ENCODE measurements around the gene FIGNL1.
A peak's percentile ranks its signal among the peaks of the same experiment; 100 is the strongest.
"Not testable (repeated sequence)": the region's sequence is repeated elsewhere in the genome, so short reads cannot be mapped to it uniquely, and the experiment has no call there.

FIGNL1 gene

DNA sequence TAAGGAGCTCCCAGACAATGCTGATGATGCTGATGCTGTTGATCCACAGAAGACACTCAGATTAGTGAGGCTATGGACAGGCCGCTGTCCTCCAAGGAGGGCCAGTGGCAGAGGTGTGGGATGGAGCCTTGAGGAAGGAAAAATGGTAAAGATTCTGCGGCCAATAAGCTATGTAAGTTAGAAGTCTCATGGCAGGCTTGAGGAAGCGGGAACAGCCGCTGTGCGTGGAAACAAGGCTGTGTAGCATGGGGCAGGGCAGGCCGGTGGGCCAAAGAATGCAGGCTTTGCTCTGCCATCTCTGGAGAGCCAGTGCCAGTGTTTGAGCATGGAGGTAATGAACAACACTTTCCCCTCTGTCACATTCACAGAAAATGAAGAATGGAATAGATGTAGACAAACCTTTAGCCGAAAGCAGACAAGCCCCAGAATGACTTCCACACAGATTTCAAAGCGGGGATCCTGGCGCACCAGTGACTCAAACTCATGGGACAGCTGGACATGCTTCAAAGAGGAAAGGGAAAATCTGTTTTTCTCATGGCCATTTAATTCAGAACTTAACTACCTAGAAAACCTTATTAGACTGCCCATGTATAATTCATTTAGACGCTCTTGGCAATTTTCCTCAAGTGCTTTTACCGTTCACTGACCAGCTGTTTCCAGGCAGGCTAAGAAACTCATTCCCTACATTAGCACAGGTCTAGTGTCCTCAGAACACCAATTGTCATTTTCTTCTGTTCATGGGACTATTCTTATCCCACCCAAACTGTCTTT is 16.9 kb upstream of the FIGNL1 start:
- H3K4me1 Mint-ChIP-seq: peaks cover 12% of the 10 kb centered on the region
- H3K27me3 Mint-ChIP-seq: no peaks in the 10 kb centered on the region
- ATAC-seq (replicated peaks; ENCODE audit: extremely low read depth, poor library complexity, severe bottlenecking) (no peak), DNase-seq (ENCODE audit: low spot score in 2 of 2) (no peak)
- no peaks in the 10 kb centered on the region for H3K36me3 Mint-ChIP-seq (ENCODE audit: insufficient read depth)
- H3K9me3 Mint-ChIP-seq: no peaks in the 10 kb centered on the region
- peak overlapping the region; percentile 45 for H3K4me3 Mint-ChIP-seq
- no peak overlapping the region for H3K27ac Mint-ChIP-seq (ENCODE audit: low read depth)

DNA sequence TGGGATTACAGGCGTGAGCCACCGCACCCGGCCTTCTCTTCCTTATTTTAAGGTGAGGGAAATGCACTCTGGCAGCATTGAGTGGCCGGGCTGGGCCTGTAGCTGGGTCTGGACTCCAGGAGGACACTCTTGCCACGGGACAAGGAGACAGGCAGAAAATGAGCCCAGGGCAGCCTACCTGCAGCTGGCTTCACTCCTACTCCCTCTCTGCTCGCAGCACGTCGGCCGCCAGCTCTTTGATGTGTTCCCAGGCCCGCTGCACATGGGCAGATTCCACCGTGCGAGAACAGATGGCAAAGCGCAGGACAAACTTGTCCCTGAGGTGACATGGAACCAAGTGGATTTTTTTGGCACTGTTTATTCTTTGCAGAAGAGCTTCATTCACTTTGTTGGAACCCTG is 12.9 kb upstream of the FIGNL1 start:
- H3K4me3 Mint-ChIP-seq: no peak overlapping the region
- no peak for ATAC-seq (replicated peaks; ENCODE audit: extremely low read depth, poor library complexity, severe bottlenecking)
- H3K9me3 Mint-ChIP-seq: no peaks in the 10 kb centered on the region
- H3K27me3 Mint-ChIP-seq: no peaks in the 10 kb centered on the region
- DNase-seq (ENCODE audit: low spot score in 2 of 2): no peak
- no peak overlapping the region for H3K27ac Mint-ChIP-seq (ENCODE audit: low read depth)
- peaks cover 8% of the 10 kb centered on the region for H3K4me1 Mint-ChIP-seq
- H3K36me3 Mint-ChIP-seq (ENCODE audit: insufficient read depth): no peaks in the 10 kb centered on the region

DNA sequence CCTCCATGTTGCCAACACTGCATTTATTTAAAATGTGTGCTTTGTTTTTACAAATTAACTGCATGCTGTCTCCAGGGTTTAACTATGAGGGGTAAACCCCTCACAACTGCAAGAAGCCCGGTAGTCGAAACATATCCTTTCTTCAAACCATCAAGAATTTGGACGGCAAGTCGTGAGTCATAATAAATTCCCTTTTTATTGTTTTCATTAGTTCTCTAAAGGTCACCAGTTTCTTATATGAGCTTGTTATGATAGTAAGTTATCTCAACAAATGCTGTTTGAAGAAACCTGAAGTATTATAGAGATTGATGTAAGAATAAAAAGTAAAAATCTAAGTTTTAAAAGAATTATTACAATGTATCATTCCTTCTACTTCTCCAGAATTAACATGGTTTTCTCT is 12.2 kb upstream of the FIGNL1 start:
- Mint-ChIP-seq H3K4me1 (peaks cover 2% of the 10 kb centered on the region), H3K4me3 (no peak overlapping the region), H3K27me3 (no peaks in the 10 kb centered on the region), H3K36me3 (ENCODE audit: insufficient read depth) (no peaks in the 10 kb centered on the region), H3K27ac (ENCODE audit: low read depth) (no peak overlapping the region), H3K9me3 (no peaks in the 10 kb centered on the region)
- no peak for DNase-seq (ENCODE audit: low spot score in 2 of 2)
- no peak for ATAC-seq (replicated peaks; ENCODE audit: extremely low read depth, poor library complexity, severe bottlenecking)

DNA sequence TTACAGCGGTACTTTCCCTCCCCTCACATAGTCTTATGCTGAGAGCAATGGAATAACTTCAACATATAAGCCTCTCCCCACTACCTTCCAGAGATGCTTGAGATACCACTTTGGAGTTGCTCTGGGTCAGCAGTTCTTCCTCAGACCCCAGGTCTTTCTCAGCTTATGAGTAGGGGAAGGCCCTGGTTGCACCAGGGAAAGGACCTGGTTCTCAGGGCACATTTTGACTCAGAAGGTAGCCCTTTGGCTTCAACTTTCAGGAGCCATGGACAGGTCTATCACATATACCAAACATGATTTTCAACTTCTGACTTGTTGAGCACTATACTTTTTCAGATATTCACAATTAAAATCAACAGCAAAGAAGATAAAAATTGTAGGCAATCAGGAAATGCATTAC is 11.5 kb upstream of the FIGNL1 start:
- no peaks in the 10 kb centered on the region for H3K27me3 Mint-ChIP-seq
- H3K4me3 Mint-ChIP-seq: no peak overlapping the region
- H3K4me1 Mint-ChIP-seq: no peaks in the 10 kb centered on the region
- no peaks in the 10 kb centered on the region for H3K9me3 Mint-ChIP-seq
- no peaks in the 10 kb centered on the region for H3K36me3 Mint-ChIP-seq (ENCODE audit: insufficient read depth)
- DNase-seq (ENCODE audit: low spot score in 2 of 2) (no peak), ATAC-seq (replicated peaks; ENCODE audit: extremely low read depth, poor library complexity, severe bottlenecking) (no peak)
- H3K27ac Mint-ChIP-seq (ENCODE audit: low read depth): no peak overlapping the region

DNA sequence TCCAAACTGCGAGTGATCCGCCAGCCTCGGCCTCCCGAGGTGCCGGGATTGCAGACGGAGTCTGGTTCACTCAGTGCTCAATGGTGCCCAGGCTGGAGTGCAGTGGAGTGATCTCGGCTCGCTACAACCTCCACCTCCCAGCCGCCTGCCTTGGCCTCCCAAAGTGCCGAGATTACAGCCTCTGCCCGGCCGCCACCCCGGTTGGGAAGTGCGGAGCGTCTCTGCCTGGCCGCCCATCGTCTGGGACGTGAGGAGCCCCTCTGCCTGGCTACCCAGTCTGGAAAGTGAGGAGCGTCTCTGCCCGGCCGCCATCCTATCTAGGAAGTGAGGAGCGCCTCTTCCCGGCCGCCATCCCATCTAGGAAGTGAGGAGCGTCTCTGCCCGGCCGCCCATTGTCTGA is 9.0 kb upstream of the FIGNL1 start:
- H3K4me1 Mint-ChIP-seq; H3K4me3 Mint-ChIP-seq; H3K27ac Mint-ChIP-seq (ENCODE audit: low read depth); H3K36me3 Mint-ChIP-seq (ENCODE audit: insufficient read depth); H3K9me3 Mint-ChIP-seq; DNase-seq (ENCODE audit: low spot score in 2 of 2); ATAC-seq (replicated peaks; ENCODE audit: extremely low read depth, poor library complexity, severe bottlenecking); H3K27me3 Mint-ChIP-seq: not testable (repeated sequence)

DNA sequence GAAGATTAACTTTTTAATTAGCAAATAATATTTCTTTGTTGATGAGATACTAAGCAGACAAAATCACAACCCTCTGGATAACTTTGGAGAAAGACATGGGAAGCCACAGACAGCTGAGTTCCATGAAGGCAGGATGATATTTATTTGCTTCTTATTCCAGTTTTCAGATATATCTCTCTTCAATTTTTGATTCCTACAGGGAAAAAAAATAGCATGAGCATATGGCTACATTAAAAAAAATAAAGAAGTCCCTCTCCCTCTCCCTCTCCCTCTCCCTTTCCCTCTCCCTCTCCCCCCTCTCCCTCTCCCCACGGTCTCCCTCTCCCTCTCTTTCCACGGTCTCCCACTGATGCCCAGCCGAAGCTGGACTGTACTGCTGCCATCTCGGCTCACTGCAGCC is 8.5 kb upstream of the FIGNL1 start:
- H3K4me1 Mint-ChIP-seq; H3K27me3 Mint-ChIP-seq; DNase-seq (ENCODE audit: low spot score in 2 of 2); H3K9me3 Mint-ChIP-seq; H3K27ac Mint-ChIP-seq (ENCODE audit: low read depth); H3K36me3 Mint-ChIP-seq (ENCODE audit: insufficient read depth); ATAC-seq (replicated peaks; ENCODE audit: extremely low read depth, poor library complexity, severe bottlenecking); H3K4me3 Mint-ChIP-seq: not testable (repeated sequence)

DNA sequence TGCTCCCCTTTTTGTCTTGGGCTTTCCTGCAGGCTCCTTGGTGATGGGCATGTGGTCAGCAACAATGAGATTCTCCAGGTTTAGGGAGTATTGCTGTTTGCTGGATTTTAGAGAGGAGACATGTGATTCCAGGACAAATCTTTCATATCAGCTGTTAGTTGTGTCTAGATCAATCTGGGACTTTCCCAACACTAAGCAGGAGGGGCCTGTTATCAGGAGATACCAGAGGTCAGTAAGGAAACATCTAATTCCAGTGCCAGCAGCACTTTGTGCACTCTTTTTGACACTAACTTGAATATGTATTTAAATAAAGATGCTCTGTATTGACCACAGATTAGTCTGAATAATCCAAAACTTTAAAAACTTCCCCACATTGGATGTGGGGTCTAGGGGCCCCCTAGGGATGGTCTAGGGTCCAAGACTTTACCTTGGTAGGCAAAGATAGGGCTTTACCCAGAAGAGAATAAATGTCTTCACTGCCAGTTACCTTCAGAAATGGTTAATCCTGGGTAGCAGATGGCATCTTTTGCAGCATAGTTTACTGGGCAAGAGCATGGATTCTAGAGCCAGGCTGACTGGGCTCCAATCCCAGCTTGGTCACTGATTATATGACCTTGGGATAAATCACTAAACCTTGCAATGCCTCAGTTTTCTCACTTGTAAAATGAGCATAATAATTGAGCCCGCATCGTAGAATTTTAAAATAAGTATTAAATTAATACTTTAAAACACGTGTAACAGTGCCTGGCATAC is 6.4 kb upstream of the FIGNL1 start:
- Mint-ChIP-seq H3K4me1 (no peaks in the 10 kb centered on the region), H3K9me3 (no peaks in the 10 kb centered on the region), H3K27me3 (no peaks in the 10 kb centered on the region), H3K27ac (ENCODE audit: low read depth) (no peak overlapping the region), H3K36me3 (ENCODE audit: insufficient read depth) (peaks cover 2% of the 10 kb centered on the region), H3K4me3 (no peak overlapping the region)
- DNase-seq (ENCODE audit: low spot score in 2 of 2) (no peak), ATAC-seq (replicated peaks; ENCODE audit: extremely low read depth, poor library complexity, severe bottlenecking) (no peak)

DNA sequence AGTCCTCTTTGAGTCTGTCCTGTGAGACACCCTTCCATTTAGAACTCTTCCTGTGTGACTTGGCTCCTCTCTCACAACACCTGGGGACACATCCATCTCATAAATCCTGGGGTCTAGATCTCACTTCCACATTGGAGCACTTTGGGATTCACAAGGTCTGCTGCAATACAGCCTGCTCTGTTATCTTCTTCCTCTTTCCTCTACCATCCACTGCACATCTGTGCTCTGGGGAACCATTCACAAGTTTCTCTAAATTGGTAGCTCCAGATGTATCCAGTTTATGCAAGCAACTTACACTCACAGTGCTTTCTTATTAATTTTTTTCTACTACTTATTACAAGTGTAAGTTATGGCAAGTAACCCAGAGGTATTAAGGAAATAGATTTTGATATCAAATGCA is 5.5 kb upstream of the FIGNL1 start:
- no peak for DNase-seq (ENCODE audit: low spot score in 2 of 2)
- H3K27ac Mint-ChIP-seq (ENCODE audit: low read depth): no peak overlapping the region
- ATAC-seq (replicated peaks; ENCODE audit: extremely low read depth, poor library complexity, severe bottlenecking): no peak
- H3K4me1 Mint-ChIP-seq: no peaks in the 10 kb centered on the region
- H3K36me3 Mint-ChIP-seq (ENCODE audit: insufficient read depth): peaks cover 5% of the 10 kb centered on the region
- no peaks in the 10 kb centered on the region for H3K27me3 Mint-ChIP-seq
- no peak overlapping the region for H3K4me3 Mint-ChIP-seq
- no peaks in the 10 kb centered on the region for H3K9me3 Mint-ChIP-seq

DNA sequence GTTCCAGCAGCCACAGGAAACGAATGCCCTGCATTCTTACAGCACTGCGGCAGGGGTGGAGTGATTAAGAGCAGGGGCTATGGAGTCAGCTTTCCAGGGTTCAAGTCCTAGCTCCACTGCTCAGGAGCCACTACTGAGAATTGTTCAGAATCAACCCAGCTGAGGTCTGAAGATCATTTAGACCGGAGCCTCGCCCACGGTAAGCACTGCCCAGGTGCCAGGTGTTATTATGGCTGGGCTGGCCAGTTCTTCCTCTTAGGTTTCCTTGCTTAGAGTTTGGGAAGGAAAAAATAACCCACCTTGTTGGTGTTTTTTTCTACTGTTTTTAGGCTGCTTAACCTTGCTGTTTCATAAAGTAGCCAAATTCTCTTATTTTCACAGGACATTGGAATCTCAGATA is 4.8 kb upstream of the FIGNL1 start:
- H3K36me3 Mint-ChIP-seq (ENCODE audit: insufficient read depth): peaks cover 8% of the 10 kb centered on the region
- H3K4me1 Mint-ChIP-seq: peaks cover 4% of the 10 kb centered on the region
- H3K9me3 Mint-ChIP-seq: no peaks in the 10 kb centered on the region
- no peaks in the 10 kb centered on the region for H3K27me3 Mint-ChIP-seq
- ATAC-seq (replicated peaks; ENCODE audit: extremely low read depth, poor library complexity, severe bottlenecking) (no peak), DNase-seq (ENCODE audit: low spot score in 2 of 2) (no peak)
- no peak overlapping the region for H3K4me3 Mint-ChIP-seq
- H3K27ac Mint-ChIP-seq (ENCODE audit: low read depth): no peak overlapping the region

DNA sequence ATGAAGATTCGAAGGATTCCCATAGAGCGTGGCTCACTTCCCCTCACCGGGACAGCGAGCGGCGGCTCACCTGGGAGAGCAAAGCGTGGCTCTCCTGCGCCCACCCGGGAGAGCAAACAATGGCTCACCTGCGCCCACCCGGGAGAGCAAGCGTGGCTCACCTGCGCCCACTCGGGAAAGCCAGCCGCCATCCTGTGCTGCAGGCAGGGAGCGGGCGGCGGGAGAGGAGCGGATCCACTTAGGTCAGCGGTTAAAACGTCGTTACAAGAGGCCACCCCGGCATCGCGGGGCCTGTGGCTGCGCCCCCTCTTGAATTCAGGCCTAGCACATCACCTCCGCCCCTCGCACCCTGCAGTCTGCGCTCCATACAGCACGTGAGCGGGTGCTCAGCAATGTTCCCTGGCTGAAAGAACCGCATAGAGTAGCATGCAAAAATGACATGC is 461 bp upstream of the FIGNL1 start:
- Mint-ChIP-seq H3K4me1 (peaks cover 15% of the 10 kb centered on the region), H3K27me3 (no peaks in the 10 kb centered on the region), H3K9me3 (no peaks in the 10 kb centered on the region), H3K4me3 (peak overlapping the region; percentile 96), H3K36me3 (ENCODE audit: insufficient read depth) (peaks cover 16% of the 10 kb centered on the region), H3K27ac (ENCODE audit: low read depth) (peak overlapping the region; percentile 84)
- DNase-seq (ENCODE audit: low spot score in 2 of 2) (peak in 1 of 2 donors; percentile 23), ATAC-seq (replicated peaks; ENCODE audit: extremely low read depth, poor library complexity, severe bottlenecking) (peak; percentile 8)

DNA sequence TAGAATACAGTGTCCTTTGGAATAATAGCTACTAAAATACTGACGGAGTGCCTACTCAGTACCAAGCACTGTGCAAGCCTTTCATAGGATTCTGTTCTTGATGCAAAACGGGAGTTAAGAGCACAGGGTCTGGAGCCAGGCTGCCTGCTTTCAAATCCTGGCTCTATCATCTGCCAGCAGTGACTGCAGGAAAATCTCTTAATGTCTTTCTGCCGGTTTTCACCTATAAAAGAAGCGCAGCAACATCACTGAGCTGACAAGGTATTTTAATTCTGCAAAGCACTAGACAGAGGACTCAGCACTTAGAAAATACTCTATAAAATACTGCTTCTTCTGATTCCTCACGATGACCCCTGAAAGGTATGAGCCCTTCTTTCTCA is 659 bp downstream of the FIGNL1 start:
- peaks cover 22% of the 10 kb centered on the region for H3K36me3 Mint-ChIP-seq (ENCODE audit: insufficient read depth)
- ATAC-seq (replicated peaks; ENCODE audit: extremely low read depth, poor library complexity, severe bottlenecking) (peak; percentile 20), DNase-seq (ENCODE audit: low spot score in 2 of 2) (no peak)
- H3K27me3 Mint-ChIP-seq: no peaks in the 10 kb centered on the region
- no peaks in the 10 kb centered on the region for H3K9me3 Mint-ChIP-seq
- H3K27ac Mint-ChIP-seq (ENCODE audit: low read depth): peak overlapping the region; percentile 84
- peak overlapping the region; percentile 96 for H3K4me3 Mint-ChIP-seq
- peaks cover 15% of the 10 kb centered on the region for H3K4me1 Mint-ChIP-seq

DNA sequence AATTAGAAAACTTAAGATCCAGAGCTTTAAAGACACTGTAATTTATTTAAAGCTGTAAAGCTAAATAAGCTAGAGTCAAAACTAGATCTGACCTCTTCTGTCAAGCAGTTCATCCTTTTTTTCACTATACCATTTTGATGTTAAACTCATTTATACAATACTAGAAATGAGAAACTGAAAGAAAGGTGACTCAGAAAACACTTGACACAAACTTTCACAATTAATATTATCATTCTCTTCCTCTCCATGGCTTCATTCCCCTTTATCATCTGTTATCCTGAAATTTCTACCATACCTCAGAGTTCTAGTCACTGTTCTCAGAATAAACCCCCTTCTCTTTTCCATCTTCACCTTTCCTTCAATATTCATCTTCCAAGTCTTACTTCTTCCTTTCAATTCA is 1.3 kb downstream of the FIGNL1 start:
- Mint-ChIP-seq H3K9me3 (no peaks in the 10 kb centered on the region), H3K27ac (ENCODE audit: low read depth) (peak overlapping the region; percentile 17), H3K27me3 (no peaks in the 10 kb centered on the region), H3K4me3 (peak overlapping the region; percentile 96), H3K36me3 (ENCODE audit: insufficient read depth) (peaks cover 24% of the 10 kb centered on the region), H3K4me1 (peaks cover 15% of the 10 kb centered on the region)
- DNase-seq (ENCODE audit: low spot score in 2 of 2) (no peak), ATAC-seq (replicated peaks; ENCODE audit: extremely low read depth, poor library complexity, severe bottlenecking) (no peak)

DNA sequence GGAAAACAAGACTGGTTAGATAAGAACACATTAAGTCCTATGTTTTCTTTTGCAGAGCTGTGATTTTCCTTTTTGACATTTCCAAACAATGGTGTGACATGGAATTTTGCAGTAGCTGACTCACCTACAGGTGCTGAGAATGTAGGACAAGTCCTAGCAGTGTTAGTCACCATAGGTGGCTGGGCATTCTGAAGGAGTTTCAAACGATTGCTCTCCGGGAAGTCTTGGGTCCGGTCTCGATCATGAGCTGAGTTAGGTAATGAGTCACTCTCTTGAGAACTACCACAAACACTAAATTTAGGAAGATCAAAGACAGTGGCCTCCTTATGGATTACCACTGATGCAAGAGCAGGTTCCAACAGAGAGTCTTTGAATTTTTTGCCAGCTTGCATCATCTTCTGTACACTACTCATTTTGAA is 3.6 kb downstream of the FIGNL1 start:
- H3K4me1 Mint-ChIP-seq: peaks cover 15% of the 10 kb centered on the region
- H3K27me3 Mint-ChIP-seq: no peaks in the 10 kb centered on the region
- H3K27ac Mint-ChIP-seq (ENCODE audit: low read depth): no peak overlapping the region
- H3K9me3 Mint-ChIP-seq: no peaks in the 10 kb centered on the region
- H3K36me3 Mint-ChIP-seq (ENCODE audit: insufficient read depth): peaks cover 30% of the 10 kb centered on the region
- no peak for DNase-seq (ENCODE audit: low spot score in 2 of 2)
- ATAC-seq (replicated peaks; ENCODE audit: extremely low read depth, poor library complexity, severe bottlenecking): no peak
- no peak overlapping the region for H3K4me3 Mint-ChIP-seq

Measured in central memory CD8-positive, alpha-beta T cell (primary cell).